Spleen (tissue), 7 donors: ENCODE results near the gene CA10.

Source experiments
- POLR2AphosphoS5 ChIP-seq, 3 donors: sonication (generic); formaldehyde crosslinking; IDR thresholded peaks; one replicate each; pipeline ENCODE4 v1.5.1; 2017; ENCODE audit warnings: antibody characterized with exemption in 3 of 3
- TF ChIP-seq, protein P1 (sequence below), 11 experiments: fragments of 200-600 bp in 7 of 11; fragments of 450-650 bp in 4 of 11; sonication (generic) in 4 of 11; IDR thresholded peaks in 8 of 11; conservative IDR thresholded peaks in 3 of 11; 1 replicate in 7 of 11; 2 replicates in 4 of 11; pipeline versions ENCODE4 v1.4.0 to v1.8.0; 2016 to 2021; ENCODE audit warnings: antibody characterized with exemption in 11 of 11, inconsistent platforms in 4 of 11, mild to moderate bottlenecking in 1 of 11
- donor health status: DM: no; HTN: no; CAD: no; lungs with moderate emphysema.
- donor health status: DM: no; HTN: no; CAD: no.
- donor health status: DM: no; HTN: no; CAD: no.

DNA sequence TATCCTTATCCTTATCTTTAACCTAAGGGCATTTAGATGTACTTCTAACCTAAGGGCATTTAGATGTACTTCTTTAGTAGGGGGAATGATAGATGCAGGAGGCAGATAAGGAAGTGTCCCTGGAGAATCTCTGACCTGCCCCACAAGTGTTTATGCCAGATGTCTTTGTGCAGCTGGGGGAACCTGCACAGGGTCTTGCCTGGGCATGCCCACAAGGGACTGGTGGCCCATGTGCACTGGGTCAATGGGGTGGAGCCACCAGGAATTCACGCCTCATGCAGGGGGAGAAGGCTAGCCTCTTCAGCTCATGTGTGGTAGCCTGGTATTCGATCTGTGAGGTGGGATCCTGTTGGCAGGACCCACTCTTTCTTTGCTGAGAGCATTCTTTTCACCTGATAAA, 38.0 kb downstream of the CA10 start:
- no peak for TF ChIP-seq POLR2AphosphoS5 (IDR thresholded peaks at IDR 0.05)
- TF ChIP-seq, protein P1, sequence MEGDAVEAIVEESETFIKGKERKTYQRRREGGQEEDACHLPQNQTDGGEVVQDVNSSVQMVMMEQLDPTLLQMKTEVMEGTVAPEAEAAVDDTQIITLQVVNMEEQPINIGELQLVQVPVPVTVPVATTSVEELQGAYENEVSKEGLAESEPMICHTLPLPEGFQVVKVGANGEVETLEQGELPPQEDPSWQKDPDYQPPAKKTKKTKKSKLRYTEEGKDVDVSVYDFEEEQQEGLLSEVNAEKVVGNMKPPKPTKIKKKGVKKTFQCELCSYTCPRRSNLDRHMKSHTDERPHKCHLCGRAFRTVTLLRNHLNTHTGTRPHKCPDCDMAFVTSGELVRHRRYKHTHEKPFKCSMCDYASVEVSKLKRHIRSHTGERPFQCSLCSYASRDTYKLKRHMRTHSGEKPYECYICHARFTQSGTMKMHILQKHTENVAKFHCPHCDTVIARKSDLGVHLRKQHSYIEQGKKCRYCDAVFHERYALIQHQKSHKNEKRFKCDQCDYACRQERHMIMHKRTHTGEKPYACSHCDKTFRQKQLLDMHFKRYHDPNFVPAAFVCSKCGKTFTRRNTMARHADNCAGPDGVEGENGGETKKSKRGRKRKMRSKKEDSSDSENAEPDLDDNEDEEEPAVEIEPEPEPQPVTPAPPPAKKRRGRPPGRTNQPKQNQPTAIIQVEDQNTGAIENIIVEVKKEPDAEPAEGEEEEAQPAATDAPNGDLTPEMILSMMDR (IDR thresholded peaks at IDR 0.05 in 8 of 11, conservative IDR thresholded peaks at IDR 0.05 in 3 of 11), result no peak
